GM19043 (cell line): ENCODE measurements around the gene RBPJ.

Experiments used
- ATAC-seq: cut with Tn5 transposase; IDR thresholded peaks from one replicate; pipeline ENCODE4 v1.9.1; 2021; ENCODE audit warnings: low read depth; ENCODE audit not compliant: unreplicated experiment

RBPJ gene

GRCh38 chr4:26478330-26478729 is 157.5 kb downstream of the RBPJ start:
- no peak for ATAC-seq

GRCh38 chr4:26482508-26483462 is 162.0 kb downstream of the RBPJ start:
- ATAC-seq: no peak

- no peak for ATAC-seq
Observed at GRCh38 chr4:26484032-26484515, 163.3 kb downstream of the RBPJ start.

GRCh38 chr4:26484516-26484915 is 163.7 kb downstream of the RBPJ start:
- ATAC-seq: no peak
